Neural progenitor cell (in vitro differentiated cells): ENCODE results near the gene MRGPRF. TPM values are rescaled to one million over a fixed set of nuclear protein-coding genes. Genes with fewer than 3 reads are reported as not detected.

Source experiments
- DNase-seq: peaks from one replicate; pipeline ENCODE4 v3.0.0-alpha.2; 2016; ENCODE audit warnings: low spot score
- H2AFZ ChIP-seq: fragments of 200-600 bp; sonication (generic); replicated peaks from 2 replicates; pipeline ENCODE4 v1.6.1; 2016; ENCODE audit warnings: antibody characterized with exemption
- H3F3A ChIP-seq: fragments of 200-600 bp; sonication (generic); 2 replicates; pipeline ENCODE4 v1.6.1; 2016; ENCODE audit warnings: antibody characterized with exemption, low read depth
- H3K27ac ChIP-seq: fragments of 200-600 bp; sonication (generic); 2 replicates; pipeline ENCODE4 v1.5.1; 2016; ENCODE audit warnings: mild to moderate bottlenecking
- H3K27me3 ChIP-seq: fragments of 200-600 bp; sonication (generic); 2 replicates; pipeline ENCODE4 v1.6.1; 2016; ENCODE audit warnings: mild to moderate bottlenecking, moderate library complexity
- H3K36me3 ChIP-seq: fragments of 200-600 bp; sonication (generic); 2 replicates; pipeline ENCODE4 v1.5.1; 2016
- H3K4me1 ChIP-seq: fragments of 200-600 bp; sonication (generic); 2 replicates; pipeline ENCODE4 v1.6.1; 2016; ENCODE audit warnings: mixed run types
- H3K4me2 ChIP-seq: fragments of 200-600 bp; sonication (generic); 2 replicates; pipeline ENCODE4 v1.6.1; 2016
- H3K4me3 ChIP-seq: fragments of 200-600 bp; sonication (generic); 2 replicates; pipeline ENCODE4 v1.5.1; 2016
- H3K79me2 ChIP-seq: fragments of 200-600 bp; sonication (generic); 2 replicates; pipeline ENCODE4 v1.6.1; 2016; ENCODE audit warnings: low read depth
- H3K9ac ChIP-seq: fragments of 200-600 bp; sonication (generic); 2 replicates; pipeline ENCODE4 v1.6.1; 2016
- H3K9me3 ChIP-seq: fragments of 200-600 bp; sonication (generic); 2 replicates; pipeline ENCODE4 v1.5.1; 2016; ENCODE audit warnings: low read depth
- H4K20me1 ChIP-seq: fragments of 200-600 bp; sonication (generic); 2 replicates; pipeline ENCODE4 v1.6.1; 2016; ENCODE audit warnings: low read depth
- H3K27ac Mint-ChIP-seq: 3 replicates; pipeline ENCODE4 v1.8.0; 2021; ENCODE audit warnings: mixed read lengths
- H3K27me3 Mint-ChIP-seq: 2 replicates; pipeline ENCODE4 v1.8.0; 2022; ENCODE audit warnings: low read depth, mild to moderate bottlenecking, inconsistent platforms, moderate library complexity, mixed read lengths; ENCODE audit not compliant: insufficient read depth
- H3K36me3 Mint-ChIP-seq: 3 replicates; pipeline ENCODE4 v1.8.0; 2021; ENCODE audit warnings: mixed read lengths
- H3K4me1 Mint-ChIP-seq: 3 replicates; pipeline ENCODE4 v1.8.0; 2021; ENCODE audit warnings: mixed read lengths
- H3K4me3 Mint-ChIP-seq: 3 replicates; pipeline ENCODE4 v1.8.0; 2021; ENCODE audit warnings: mild to moderate bottlenecking, moderate library complexity, mixed read lengths
- H3K9me3 Mint-ChIP-seq: 3 replicates; pipeline ENCODE4 v1.8.0; 2020; ENCODE audit warnings: mixed read lengths
- EZH2 ChIP-seq: fragments of 200-600 bp; sonication (generic); IDR thresholded peaks from 2 replicates; pipeline ENCODE4 v1.6.1; 2017; ENCODE audit warnings: antibody characterized with exemption, mild to moderate bottlenecking, moderate library complexity
- EZH2phosphoT487 ChIP-seq: fragments of 200-600 bp; sonication (generic); IDR thresholded peaks from 2 replicates; pipeline ENCODE4 v1.6.1; 2017; ENCODE audit warnings: antibody characterized with exemption
- total RNA-seq: library from RNA; depleted of rRNA; stranded (reverse); fragments of >200 nt; gene quantifications from 2 replicates; pipeline ENCODE4 v1.2.3, GENCODE V29; 2015; ENCODE audit warnings: low replicate concordance
- TF ChIP-seq, protein P1 (sequence below): fragments of 200-600 bp; sonication (generic); IDR thresholded peaks from 2 replicates; pipeline ENCODE4 v1.5.1; 2017; ENCODE audit warnings: antibody characterized with exemption, mild to moderate bottlenecking

Gene MRGPRF
- total RNA-seq, 1 donor from 2014 or later: 0.56 TPM

DNA sequence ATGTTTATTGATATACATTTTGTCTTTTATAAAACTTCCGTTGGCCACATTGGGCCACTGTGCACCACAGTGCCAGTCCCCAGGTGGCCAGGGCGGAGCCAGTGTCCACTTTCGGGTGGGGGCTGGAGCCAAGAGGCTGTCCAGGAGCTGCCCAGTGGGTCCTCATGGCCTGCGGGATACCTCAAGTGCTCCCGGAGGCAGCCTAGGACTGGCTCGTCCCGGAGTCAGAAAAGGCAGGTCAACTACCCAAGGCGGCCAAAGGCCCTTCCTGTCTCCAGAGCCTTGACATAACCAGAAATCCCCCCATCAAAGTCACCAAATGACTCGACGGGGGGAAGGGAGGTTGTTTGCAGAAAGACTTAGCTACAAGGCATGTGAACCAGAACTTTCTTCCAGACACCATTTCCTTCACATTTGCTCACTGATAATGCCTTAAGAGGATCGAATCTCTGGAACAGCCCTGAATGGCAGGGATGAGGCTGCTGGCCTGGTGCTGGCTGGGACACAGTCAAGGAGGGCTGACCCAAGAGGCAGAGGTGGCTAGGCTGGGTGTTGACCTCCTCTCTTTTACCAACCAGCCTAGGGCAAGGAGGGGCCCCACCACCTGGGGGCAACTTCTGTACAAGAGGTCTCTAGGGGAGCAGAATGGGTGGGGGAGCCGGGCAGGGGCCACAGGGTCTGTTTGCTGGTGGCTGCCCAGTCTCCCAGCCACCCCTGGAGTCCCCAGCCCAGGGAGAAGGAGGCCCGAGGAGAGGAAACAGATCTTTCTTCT lies 8.4 kb downstream of the MRGPRF start:
- H3K4me1 ChIP-seq: no peaks in the 10 kb centered on the region

DNA sequence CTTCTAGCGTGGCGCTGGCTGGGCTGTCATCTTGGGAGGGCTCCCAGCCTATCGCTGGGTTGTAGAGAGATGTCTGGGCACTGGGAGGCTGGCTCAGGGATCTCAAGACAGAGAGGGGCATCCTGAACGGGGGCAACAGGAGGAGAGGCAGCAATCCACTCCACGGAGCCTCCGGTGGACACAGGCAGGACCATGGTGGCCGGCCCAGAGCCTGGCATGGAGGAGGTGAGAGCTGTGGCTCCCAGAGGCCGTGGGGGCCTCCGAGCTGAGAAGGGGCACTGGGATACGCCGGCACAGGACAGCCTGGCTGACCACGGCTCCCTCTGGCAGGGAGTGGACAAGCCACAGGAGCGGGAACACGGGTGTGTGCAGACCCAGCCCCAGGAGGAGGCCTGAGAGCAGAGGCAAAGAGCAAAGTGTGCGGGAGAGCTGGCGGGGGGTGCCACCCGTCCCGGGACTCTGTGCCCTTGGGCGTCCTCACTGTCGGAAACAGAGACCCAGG lies 9.1 kb downstream of the MRGPRF start:
- Histone ChIP-seq H3K27ac (no peak overlapping the region), H3K79me2 (no peaks in the 10 kb centered on the region), H3K9ac (no peak overlapping the region), H2AFZ (no peak overlapping the region), H3F3A (no peaks in the 10 kb centered on the region), H3K4me2 (no peak overlapping the region), H3K9me3 (no peaks in the 10 kb centered on the region), H3K4me1 (no peaks in the 10 kb centered on the region), H3K4me3 (no peak overlapping the region), H3K36me3 (no peaks in the 10 kb centered on the region), H4K20me1 (no peaks in the 10 kb centered on the region), H3K27me3 (no peaks in the 10 kb centered on the region)
- peaks cover 24% of the 10 kb centered on the region for H3K4me1 Mint-ChIP-seq
- peaks cover 3% of the 10 kb centered on the region for H3K27me3 Mint-ChIP-seq
- no peak overlapping the region for H3K4me3 Mint-ChIP-seq
- DNase-seq: no peak
- no peaks in the 10 kb centered on the region for H3K36me3 Mint-ChIP-seq
- H3K27ac Mint-ChIP-seq: no peak overlapping the region
- TF ChIP-seq, protein P1, sequence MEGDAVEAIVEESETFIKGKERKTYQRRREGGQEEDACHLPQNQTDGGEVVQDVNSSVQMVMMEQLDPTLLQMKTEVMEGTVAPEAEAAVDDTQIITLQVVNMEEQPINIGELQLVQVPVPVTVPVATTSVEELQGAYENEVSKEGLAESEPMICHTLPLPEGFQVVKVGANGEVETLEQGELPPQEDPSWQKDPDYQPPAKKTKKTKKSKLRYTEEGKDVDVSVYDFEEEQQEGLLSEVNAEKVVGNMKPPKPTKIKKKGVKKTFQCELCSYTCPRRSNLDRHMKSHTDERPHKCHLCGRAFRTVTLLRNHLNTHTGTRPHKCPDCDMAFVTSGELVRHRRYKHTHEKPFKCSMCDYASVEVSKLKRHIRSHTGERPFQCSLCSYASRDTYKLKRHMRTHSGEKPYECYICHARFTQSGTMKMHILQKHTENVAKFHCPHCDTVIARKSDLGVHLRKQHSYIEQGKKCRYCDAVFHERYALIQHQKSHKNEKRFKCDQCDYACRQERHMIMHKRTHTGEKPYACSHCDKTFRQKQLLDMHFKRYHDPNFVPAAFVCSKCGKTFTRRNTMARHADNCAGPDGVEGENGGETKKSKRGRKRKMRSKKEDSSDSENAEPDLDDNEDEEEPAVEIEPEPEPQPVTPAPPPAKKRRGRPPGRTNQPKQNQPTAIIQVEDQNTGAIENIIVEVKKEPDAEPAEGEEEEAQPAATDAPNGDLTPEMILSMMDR: no peak
- no peak for TF ChIP-seq EZH2phosphoT487
- no peak for TF ChIP-seq EZH2
- H3K9me3 Mint-ChIP-seq: no peaks in the 10 kb centered on the region

More for the DNA sequence above, 8.4 kb downstream of the MRGPRF start:
- Histone ChIP-seq H3K27ac (no peak overlapping the region), H3K4me2 (no peak overlapping the region), H3K27me3 (no peaks in the 10 kb centered on the region), H3F3A (no peaks in the 10 kb centered on the region), H3K9ac (no peak overlapping the region), H3K36me3 (no peaks in the 10 kb centered on the region), H4K20me1 (no peaks in the 10 kb centered on the region), H3K9me3 (no peaks in the 10 kb centered on the region), H3K79me2 (no peaks in the 10 kb centered on the region), H3K4me3 (no peak overlapping the region), H2AFZ (no peak overlapping the region)
- TF ChIP-seq EZH2 (no peak), EZH2phosphoT487 (no peak)
- Mint-ChIP-seq H3K27ac (no peak overlapping the region), H3K36me3 (no peaks in the 10 kb centered on the region), H3K4me1 (peaks cover 25% of the 10 kb centered on the region), H3K27me3 (peaks cover 6% of the 10 kb centered on the region), H3K4me3 (no peak overlapping the region), H3K9me3 (no peaks in the 10 kb centered on the region)
- DNase-seq: no peak

DNA sequence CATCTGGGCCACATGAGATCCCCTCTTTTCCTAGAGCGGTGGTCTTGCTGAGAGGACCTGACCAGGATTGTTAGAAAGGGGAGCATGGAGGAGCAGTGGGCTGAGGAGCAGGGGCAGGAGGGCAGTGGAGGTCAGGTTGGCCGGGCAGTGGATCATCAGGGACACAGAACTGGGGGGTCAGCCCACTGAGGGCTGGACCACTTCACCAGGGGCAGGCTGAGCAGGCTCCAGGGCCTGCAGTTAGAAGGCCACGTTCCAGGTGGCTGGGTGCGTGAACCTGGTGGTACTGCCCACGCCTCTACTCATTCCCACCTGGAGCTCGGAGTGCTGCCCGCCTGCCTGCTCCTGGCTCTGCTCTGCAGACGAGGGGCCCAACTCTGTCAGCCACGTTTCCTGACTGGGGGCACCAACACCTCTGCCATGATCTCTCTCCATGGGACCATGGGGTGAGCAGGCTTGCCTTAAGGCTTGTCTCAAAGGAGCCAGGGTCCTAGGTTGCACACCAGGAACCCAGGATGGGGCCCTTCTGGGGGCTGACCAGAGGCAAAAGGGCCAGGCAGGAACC lies 9.7 kb downstream of the MRGPRF start:
- peaks cover 2% of the 10 kb centered on the region for H3K27me3 Mint-ChIP-seq
- no peak overlapping the region for H3K4me3 ChIP-seq
- no peaks in the 10 kb centered on the region for H3F3A ChIP-seq
- TF ChIP-seq EZH2 (no peak), EZH2phosphoT487 (no peak)
- TF ChIP-seq, protein P1: no peak
- no peaks in the 10 kb centered on the region for H3K9me3 Mint-ChIP-seq
- H3K4me3 Mint-ChIP-seq: no peak overlapping the region
- H3K27ac Mint-ChIP-seq: no peak overlapping the region
- H3K36me3 Mint-ChIP-seq: no peaks in the 10 kb centered on the region
- H3K27ac ChIP-seq: no peak overlapping the region
- no peaks in the 10 kb centered on the region for H3K79me2 ChIP-seq
- no peak overlapping the region for H3K9ac ChIP-seq
- H3K36me3 ChIP-seq: no peaks in the 10 kb centered on the region
- no peaks in the 10 kb centered on the region for H3K27me3 ChIP-seq
- no peak overlapping the region for H2AFZ ChIP-seq
- DNase-seq: no peak
- H3K4me1 ChIP-seq: no peaks in the 10 kb centered on the region
- H3K4me2 ChIP-seq: no peak overlapping the region
- no peaks in the 10 kb centered on the region for H3K9me3 ChIP-seq
- peaks cover 22% of the 10 kb centered on the region for H3K4me1 Mint-ChIP-seq
- no peaks in the 10 kb centered on the region for H4K20me1 ChIP-seq
